Ammon's horn (tissue), 1 donor: ENCODE measurements around the gene ALDH8A1.

Experiments used
- DNase-seq: peaks from one replicate; pipeline ENCODE4 v3.0.0-alpha.2; 2016; ENCODE audit warnings: low spot score

Gene ALDH8A1

DNA sequence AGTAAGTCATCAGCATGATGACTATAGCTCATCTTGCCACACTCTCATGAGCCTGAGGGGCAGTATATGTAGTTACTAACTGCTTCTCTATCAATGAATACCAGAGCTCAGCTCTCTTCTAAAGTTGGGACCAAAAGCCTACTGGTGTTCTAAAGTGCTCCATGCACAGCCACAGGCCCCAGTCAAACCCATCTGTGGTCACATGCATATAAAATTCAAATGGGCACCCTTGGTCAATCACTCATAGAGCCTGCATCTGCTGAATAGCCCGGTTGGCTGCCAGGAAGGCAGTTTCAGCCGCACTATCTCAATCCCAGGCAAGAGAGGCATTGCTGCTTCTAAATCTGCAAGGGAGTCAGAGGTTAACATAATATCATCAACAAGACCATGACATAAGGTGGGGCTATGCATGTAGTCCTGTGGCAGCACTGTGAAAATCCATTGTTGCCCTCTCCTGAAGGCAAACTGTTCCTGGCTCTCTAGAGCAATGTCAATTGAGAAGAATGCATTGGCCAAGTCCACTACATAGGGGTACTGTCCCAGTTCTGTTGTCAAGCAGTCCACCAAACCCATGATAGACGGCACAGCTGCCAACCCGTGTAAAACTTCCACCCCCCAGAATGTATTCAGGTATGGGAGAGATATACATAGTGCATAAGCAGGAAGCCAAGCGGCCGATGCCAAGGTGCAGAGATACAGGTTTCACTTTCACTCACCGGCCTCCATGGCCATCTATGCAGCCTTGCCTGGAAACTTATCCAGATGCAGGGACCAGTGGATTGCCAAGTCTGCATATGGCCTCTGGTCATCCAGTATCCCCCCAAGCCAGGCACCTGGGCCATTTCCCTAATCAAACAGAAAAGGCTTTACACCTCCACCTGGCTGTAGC lies 76.2 kb downstream of the ALDH8A1 start:
- no peak for DNase-seq

DNA sequence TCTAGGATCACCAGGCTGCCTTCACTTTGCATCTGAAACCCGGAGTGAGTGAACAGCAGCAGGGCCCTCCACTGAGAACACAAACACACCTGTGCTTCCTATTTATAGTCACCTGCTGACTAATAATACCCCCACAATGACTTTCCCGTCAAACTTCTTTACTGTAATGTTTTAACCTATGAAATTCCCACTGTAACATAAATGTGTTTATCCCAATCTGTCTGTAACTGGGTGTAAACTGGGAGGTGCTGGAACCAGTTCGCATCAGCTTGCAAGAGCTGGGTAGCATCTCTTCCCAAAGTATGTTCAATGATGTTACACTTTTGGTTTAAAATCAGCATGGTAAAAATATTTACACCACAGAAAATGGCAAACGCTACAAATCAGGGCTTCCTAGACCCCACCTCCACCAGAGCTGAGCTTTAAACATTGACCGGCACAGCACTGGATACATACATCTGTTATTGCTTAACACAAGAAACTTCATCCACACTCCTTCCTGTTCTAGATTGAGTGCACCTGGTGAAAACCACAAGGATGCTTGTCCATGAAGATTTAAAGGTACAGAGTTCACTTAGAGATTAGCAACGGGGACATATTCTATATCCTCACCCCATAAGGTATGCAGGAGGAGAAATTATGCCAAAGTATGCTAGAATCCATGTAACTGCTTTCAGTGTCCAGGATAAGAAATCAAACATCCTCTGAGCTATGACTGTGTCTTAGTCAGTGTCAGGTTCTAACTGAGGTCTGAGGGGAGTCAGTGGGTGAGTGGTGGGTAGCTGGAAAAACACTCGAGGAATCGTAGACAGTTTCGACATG lies 79.0 kb downstream of the ALDH8A1 start:
- no peak for DNase-seq

DNA sequence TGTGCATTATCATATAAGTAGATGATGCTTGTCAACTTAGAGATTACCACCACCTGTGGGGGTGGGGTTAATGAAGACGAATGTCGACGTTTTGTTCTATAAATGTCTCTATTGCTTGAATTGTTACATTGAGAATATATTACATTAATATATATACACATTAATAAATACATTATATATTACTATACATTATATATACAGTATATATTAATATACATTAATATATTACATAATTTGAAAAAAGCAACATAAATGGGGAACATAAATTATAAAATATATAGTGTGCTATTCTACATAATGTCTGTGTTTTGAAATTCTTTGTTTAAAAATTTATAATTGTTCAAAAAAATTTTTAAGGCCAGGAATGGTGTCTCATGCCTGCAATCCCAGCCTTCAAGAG lies 81.1 kb downstream of the ALDH8A1 start:
- no peak for DNase-seq
